ENCODE measurements around the gene DYNLT1.
"Not testable (repeated sequence)": the region's sequence is repeated elsewhere in the genome, so short reads cannot be mapped to it uniquely, and the experiment has no call there.

DYNLT1 gene

GRCh38 chr6:158639056-158639455 is 5.5 kb downstream of the DYNLT1 start:
- DNase-seq (ENCODE audit: low spot score), result no peak

DNA sequence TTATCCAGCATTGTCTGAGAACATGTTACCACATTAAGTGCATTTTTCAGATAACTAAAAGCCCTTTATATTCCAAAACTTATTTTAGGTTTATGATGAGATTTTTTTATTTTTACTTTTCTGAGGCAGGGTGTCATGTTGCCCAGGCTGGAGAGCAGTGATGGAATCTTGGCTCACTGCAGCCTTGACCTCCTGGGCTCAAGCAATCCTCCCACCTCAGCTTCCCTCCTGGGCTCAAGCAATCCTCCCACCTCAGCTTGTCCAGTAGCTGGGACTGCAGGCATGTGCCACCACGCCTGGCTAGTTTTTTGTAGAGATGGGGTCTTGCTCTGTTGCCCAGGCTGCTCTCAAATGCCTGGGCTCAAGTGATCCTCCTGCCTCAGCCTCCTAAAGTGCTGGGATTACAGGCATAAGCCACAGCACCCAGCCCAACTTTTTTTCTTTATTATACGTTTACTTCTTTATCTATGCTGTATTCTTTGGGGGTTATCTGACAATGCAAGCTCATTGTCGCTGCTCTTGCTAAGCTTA is 6.2 kb downstream of the DYNLT1 start:
- DNase-seq (ENCODE audit: low spot score), result no peak

- no peak for DNase-seq (ENCODE audit: low spot score)
Measured at GRCh38 chr6:158636778-158637177, 7.8 kb downstream of the DYNLT1 start.

DNA sequence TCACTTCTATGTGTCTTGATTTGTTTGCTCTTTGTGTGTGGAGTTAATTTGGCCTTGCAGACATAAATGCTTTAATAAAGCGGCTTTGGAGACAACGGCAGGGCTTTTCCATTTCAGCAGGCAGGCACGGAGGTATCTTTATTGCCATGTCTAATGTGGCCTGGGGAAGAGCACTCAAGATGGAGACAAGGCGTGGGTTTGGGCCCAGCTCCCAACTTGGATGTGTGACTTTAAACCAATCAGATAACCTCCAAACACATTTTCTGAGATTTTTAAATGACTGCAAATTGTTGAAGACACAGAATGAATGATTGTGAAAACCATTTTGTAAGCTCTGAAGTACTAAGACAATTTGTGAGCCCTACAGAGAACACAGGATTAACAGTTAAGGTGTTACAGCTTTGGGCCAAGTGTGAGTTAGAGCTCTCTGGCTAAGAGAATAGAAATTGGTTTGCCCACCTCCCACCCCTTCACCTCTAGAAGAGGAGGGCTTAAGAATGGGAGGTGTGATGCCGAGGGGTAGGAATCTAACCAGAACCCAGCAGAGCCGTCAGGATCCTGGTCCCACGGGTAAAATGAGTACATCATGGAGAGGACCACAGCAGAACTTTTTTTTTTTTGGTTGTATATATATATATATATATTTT is 9.0 kb downstream of the DYNLT1 start:
- DNase-seq (ENCODE audit: low spot score), result no peak

DNA sequence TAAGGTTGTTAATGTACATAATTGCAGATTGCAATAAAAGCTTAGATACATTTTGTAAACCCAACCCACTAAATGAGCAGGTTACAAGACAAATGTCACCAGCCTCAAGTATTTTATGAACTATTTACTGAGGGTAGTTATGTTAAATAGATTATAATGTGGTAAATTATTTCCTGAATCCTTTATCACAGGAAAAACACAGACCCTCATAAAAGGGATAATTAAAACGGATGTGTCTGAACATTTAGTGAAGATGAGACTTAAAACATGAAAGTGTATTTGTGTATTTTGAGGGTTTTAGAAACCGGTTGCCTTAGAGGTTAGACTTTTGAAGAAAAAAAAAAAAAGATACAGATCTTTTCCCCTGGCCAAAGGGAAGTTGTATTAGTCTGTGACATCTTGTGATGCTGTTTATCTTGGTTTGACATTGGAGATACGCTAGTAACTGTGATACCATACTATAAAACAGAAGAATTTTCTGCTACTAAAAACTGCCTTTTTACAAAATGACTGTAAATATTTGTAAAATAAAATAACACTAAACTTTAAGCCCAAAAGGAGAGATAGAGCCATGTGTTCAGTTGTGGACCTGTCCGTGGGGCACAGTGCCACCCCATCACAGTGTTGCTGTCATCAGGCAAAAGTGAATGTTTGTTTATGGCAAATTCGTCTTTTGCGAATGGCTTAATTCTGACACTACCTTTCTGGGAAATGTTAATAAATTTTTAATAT is 9.7 kb downstream of the DYNLT1 start:
- DNase-seq (ENCODE audit: low spot score), result no peak

GRCh38 chr6:158633127-158633526 is 11.4 kb downstream of the DYNLT1 start:
- no peak for DNase-seq (ENCODE audit: low spot score)

DNA sequence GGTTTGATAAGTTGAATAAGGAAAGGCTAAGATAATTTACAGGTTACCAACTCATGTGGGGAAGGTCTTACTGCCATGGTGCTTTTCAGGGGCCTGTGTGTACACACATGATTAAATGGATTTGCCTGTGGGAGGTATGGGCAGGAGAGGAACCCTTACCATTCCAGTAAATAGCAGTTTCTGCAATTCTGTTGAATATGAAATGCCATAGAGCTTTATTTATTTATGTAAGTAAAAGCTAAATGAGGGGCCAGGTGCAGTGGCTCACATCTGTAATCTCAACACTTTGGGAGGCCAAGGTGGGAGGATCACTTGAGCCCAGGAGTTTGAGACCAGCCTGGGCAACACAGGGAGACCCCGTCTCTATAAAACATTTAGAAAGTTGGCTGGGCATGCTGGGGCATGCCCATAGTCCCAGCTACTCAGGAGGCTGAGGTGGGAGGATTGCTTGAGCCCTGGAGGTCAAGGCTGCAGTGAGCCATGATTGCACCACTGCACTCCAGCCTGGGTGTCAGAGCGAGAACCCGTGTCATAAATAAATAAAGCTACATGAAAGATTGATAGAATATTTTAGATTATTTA is 11.9 kb downstream of the DYNLT1 start:
- DNase-seq (ENCODE audit: low spot score), result not testable (repeated sequence)

DNA sequence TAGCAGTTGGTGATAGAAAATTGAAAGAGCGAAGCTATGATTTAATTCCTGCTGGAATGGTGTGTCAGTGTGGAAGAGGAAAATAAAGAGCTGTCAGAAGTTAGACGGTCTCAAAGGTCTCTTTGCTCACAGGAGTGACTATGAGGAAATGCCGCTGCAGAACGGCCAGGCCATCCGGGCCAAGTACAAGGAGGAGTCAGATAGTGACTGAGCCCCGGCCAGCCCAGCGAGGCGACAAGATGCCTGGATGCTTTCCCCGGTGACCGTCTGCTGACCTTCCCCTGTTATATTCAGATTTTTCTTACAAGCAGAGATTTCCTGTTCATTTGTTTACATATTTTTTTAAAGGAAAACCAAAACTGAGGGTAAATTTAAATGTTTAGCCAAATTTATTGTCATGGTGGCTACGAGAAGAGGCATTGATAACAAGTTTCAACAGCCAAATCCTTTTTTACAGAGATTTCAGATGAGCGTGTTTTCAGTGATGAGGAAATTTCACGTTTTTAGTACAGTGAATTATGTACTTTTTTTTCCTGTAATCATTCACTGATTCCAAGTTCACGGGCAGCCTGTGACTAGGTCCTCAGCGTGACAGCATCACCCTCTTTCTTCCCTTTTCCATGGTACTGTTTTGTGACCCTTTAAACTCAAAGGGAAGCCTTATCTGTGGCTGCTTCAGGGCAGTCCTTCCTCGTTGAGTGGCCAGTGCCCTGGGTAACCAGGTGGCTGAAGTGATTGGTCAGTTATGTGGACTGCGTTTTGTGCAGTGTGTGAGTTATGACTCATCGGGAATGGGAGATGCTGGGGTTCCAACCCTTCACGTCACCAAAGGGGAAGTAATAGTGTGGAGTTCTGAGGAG is 12.6 kb downstream of the DYNLT1 start:
- no peak for DNase-seq (ENCODE audit: low spot score)

DNA sequence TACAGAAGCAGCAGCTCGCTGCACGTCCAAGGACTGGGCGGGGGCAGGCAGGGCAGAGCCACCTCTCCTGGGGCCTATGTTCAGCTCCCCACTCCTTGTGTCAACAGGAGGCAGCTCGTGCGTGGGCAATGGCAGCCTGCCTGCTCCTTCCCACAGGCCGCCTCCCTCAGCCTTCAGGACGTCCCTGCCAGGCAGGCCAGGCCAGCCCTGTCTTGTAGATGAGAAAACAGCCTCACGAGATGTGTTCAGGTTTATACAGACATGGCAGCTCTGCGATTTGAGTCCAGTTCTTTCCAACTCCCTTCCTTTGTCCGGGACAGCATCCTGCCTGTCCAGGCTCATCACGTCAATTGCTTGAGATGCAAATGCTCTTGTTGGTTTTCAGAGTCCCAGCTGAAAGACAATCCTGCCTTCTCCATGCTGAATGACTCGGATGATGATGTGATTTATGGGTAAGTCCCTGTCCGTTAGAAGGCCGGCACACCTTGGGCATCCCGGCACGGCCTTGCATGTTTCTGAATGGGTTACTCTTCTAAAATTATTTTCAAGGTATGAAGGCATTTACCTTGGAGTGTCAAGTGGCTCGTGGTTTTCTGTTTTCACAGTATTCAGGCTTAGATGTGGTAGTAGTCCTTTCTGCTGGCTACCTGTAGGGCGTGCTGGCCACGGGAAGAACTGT is 13.5 kb downstream of the DYNLT1 start:
- DNase-seq (ENCODE audit: low spot score), result no peak

DNA sequence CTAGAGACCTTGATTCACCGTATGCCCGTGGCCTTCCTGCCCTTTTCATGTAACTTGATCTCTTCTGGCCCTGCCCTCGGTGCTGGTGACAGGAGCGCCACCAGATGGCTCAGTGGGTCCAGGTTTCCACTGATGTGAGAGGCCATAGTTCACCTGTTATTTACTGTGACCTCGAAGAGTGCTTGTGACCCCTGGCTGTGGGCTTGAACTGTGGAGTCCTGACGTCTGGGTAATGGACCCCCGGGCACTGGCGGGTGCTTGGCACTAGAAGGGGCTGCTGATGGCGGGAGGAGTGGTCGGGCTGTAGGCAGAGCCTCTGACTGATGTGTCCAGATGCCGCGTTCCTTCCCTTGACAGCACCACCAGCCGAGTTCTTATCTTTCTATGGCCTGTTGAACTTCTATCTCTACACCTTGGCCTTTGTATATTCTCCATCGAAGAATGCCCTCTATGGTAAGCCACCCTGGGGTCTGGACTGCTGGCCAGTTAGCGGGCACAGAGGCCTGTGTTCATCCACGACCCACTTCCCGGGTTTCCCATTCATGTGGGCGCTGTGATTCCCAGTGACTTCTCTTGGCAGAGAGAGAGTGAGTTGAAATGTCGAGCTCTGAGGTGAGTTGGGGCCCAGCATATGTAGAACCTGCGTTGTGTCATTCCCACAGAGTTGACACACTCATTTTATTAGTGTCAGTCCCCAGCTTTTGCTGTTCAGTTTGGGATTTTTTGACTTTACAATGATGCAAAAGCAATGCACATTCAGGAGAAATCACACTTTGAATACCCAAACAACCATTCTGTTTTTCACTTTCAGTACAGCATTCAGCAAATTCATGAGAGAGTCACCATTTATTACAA is 14.9 kb downstream of the DYNLT1 start:
- DNase-seq (ENCODE audit: low spot score), result no peak

GRCh38 chr6:158628542-158628941 is 16.0 kb downstream of the DYNLT1 start:
- no peak for DNase-seq (ENCODE audit: low spot score)

DNA sequence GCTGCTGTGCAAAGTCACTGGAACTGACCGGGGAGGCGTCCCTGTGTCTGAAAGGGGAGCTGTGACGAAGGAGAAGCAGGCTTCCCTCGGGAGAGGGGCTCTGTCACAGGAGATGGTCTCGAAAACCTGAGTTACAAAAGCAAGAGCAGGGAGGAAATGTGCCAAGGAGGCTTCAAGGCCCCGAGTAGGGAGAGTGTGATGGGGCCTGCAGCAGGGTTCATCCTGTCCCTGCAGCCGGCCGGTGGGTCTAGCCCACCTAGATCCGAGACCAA is 16.7 kb downstream of the DYNLT1 start:
- no peak for DNase-seq (ENCODE audit: low spot score)

DNA sequence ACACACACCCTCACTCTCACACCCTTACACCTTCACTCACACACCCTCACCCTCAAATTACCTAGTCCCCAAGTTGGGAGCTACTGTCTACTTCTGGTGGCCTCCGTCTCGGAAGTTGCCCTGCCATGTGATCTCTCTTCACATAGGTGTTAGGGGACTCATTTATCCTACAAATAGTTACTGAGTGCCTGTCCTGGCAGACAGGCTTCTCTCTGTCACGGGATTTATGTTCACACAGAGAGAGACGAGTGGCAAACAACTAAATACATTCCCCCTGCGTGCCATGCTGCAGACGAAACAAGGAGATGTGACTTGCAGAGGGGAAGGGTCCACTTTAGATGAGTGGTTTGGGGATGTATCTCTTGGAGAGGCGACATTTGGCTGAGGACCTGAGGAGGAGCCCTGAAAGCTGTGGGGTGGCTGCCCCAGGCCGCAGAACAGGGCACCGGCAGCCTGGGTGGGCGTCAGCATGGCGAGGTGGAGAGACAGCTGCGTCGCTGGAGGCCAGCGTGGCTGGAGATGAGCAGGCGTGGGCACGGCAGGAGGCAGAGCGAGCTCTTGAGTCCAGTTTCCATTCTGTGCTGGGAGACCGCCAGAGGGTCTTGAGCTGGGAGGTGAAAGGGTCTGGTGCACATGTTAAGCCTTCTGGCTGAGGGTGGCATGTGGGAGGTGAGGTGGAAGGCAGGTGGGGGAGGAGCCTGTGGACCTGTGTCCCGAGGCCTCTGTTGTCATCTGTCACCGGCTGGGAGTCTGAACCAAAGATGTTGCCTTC is 17.2 kb downstream of the DYNLT1 start:
- no peak for DNase-seq (ENCODE audit: low spot score)

DNA sequence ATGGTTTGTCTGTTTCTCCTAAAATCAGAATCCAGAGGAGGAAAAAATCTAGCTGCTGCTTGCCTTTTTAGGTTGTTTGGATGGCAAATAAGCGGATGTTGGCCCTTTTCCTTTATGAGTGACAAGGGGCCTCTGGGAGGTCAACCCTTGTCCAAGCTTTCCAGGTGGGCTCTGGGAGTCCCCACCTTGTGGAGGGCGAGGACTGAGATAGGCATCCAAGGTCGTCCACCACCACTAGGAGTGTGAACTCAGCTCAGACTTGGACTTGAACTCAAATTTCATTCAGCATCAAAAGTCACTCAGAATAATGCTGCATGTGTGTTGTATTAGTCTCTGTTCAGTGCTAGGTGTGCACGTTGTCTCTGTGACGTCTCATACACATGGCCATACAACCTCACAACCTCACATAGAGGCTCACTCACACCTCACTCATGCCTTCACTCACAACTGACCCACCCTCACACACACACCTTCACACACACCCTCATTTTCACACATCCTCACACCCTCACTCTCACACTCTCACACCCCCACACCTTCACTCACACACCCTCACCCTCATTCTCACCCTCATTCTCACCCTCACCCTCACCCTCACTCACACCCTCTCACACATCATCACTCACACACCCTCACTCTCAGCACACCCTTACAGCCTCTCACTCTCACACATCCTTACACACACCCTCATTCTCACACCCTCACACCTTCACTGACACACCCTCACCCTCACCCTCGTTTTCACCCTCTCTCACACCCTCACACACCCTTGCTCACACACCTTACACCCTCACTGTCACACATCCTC is 18.0 kb downstream of the DYNLT1 start:
- DNase-seq (ENCODE audit: low spot score), result no peak

DNA sequence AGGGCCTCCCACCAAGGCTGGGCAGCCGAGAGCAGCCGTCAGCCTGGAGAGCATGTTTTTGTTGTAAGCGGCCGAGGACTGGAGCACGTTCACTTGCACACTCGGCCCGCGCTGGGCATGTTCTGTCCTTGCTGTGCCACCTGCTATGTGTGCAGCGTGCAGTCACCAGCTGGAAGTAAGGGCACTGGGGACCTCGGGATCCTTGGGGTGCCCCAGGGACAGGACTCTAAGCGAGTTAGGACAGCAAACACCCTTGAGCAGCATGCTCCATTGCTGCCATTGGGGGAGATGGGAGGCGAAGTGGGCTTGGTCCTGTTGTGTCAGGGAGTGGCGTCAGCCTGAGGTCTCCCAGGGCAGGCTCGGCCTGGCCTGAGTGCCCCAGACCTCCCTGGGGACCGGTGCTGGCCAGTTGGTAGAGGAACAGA is 18.6 kb downstream of the DYNLT1 start:
- no peak for DNase-seq (ENCODE audit: low spot score)

- DNase-seq (ENCODE audit: low spot score), result no peak
Measured at GRCh38 chr6:158624684-158625682, 19.6 kb downstream of the DYNLT1 start.

DNA sequence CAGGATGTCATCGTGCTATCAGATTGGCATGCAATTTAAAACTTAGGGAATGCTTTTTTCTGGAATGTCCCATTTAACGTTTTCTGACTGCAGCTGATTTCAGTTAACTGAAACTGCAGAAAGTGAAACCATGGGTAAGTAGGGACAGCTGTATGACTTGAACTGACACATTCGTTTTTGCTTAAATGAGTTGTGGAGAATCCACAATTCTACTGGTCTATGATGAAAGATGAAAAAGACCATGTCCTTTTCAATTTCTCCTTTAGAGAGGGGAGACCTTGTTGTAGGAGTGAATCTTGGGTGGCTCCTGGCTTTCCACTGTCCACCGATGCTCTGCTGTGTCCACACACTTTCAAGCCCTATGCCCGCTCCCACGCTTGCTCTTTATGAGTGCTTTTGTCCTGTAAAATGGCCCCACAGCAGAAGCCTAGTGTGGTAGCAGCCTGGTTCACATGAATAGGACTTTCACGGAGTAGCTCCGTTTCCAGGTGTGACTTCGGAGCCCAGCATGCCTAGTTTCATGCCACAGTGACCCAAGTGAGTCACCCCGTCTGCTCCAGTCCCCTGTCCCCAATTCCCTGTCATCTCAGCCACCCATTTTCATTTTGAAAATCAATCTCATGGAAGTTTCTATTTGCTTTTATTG is 21.9 kb downstream of the DYNLT1 start:
- no peak for DNase-seq (ENCODE audit: low spot score)

Measured in left forelimb (tissue), 1 donor.